T follicular helper cell (primary cell): ENCODE results near the gene RACGAP1.

ENCODE experiments used
- DNase-seq: peaks from one replicate; pipeline ENCODE4 v3.0.0-alpha.2; 2020; ENCODE audit warnings: low read depth

Gene RACGAP1

DNA sequence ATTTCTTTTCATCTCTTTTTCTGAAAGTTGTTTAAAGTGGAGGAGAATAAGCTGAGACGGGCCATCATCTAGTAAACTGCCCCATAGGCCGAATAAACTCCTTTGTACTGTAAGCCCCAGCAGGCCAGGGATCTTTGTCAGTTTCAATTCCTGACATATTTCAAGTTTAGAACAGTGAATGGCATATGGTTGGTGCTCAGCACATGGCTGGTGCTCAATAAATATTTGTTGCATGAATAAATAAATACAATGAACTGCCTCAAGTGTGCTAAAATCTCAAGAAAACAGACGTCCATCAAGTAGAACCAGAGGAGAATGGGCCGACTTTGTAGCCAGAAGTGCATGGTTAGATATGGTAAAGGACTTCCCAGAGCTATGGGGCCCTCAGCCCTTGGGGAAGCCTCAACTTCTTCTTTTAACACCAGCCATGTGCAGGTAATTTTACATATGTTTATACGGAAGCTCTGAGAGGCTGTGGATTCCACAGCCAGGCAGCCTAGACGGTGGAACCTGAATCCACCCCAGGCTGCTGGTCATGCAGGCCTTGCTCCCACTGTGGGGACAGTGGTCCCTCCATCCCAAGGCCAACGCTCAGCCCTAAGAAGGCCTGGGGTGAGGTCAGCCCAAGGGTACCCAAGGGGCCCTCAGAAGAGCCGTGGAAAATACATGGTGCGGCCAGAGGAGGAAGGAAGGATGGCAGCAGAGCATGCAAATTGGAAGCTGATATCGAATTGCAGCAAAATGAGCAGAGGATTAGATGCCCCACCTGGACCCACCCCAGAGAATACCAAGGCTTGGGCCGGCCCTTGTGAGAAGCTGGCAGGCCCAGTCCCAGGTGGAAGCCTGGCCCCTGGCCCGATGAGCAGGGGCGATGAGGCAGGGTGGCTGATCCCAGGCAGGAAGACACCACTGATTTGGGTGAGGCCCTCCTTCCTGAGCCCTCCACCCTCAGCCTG is 83.5 kb downstream of the RACGAP1 start:
- DNase-seq, result no peak

DNA sequence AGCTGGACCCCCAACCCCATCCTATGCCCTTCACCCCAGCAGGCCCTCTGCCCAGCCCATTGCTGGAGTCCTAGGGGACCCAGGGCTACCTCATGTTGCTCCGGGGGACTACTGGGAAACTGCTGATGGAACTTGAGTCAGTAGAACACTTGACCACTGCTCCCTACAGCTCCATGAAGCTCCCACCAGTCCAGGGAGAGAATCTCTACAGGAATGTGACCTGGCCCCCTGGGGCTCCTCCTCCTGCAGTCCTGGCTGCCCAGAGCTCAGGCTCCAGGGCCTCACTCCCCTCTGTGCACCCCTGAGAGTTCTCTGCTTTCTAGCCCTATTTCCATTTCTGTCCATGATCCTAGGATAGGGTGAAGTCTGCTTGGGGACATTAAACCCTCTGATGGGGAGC is 85.6 kb downstream of the RACGAP1 start:
- DNase-seq, result no peak

- DNase-seq, result no peak
Observed at GRCh38 chr12:49939307-49939706, 86.0 kb downstream of the RACGAP1 start.
